ENCODE data around the gene VKORC1. TPM values are rescaled to one million over a fixed set of nuclear protein-coding genes. Genes with fewer than 3 reads are reported as not detected.
A peak's percentile ranks its signal among the peaks of the same experiment; 100 is the strongest.

Gene VKORC1
- total RNA-seq, 1 experiment from 2014 or later = 98.3 TPM

DNA sequence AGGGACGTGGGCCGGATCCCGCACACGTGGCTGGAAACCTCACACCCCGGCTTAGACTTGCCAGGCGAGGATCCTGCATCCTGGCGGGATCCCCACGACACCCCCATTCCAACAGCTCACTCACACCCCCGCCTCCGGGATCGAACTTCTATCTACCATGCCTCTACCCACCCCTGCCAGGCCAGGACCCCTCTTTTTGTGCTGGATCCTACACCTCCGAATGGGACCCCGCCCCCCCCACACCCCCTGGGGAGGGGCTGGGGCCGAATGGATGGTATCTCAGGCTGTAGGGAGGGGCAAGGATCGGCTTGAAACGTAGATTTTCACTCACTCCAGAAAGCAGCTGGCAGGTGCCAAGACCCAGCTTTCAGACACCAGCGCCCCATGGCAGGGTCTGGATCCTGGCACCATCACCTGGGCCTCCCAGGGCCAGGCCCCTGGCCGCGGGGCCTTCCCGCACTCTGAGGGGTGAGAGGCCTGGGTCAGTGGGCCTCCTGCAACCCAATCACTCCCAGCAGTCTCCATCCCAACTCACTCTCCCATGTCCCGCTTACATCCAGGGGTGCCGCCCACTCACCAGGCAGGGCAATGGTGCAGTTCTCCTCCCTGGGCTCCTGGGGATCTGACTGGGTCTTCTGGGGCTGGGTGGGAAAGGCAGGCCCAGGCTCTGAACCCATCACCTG, 48.6 kb upstream of the VKORC1 start:
- TF ChIP-seq, protein P1, sequence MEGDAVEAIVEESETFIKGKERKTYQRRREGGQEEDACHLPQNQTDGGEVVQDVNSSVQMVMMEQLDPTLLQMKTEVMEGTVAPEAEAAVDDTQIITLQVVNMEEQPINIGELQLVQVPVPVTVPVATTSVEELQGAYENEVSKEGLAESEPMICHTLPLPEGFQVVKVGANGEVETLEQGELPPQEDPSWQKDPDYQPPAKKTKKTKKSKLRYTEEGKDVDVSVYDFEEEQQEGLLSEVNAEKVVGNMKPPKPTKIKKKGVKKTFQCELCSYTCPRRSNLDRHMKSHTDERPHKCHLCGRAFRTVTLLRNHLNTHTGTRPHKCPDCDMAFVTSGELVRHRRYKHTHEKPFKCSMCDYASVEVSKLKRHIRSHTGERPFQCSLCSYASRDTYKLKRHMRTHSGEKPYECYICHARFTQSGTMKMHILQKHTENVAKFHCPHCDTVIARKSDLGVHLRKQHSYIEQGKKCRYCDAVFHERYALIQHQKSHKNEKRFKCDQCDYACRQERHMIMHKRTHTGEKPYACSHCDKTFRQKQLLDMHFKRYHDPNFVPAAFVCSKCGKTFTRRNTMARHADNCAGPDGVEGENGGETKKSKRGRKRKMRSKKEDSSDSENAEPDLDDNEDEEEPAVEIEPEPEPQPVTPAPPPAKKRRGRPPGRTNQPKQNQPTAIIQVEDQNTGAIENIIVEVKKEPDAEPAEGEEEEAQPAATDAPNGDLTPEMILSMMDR (conservative IDR thresholded peaks at IDR 0.05; ENCODE audit: low read depth, low read length) = no peak
- TF ChIP-seq EZH2 (IDR thresholded peaks at IDR 0.05; ENCODE audit: borderline replicate concordance, low read depth, low read length, poor library complexity, severe bottlenecking) = no peak
- no TSS peak for BruUV-seq (replicated peaks)
- Histone ChIP-seq H3K9me3 (ENCODE audit: low read depth, low read length, poor library complexity, severe bottlenecking) (no peaks in the 10 kb centered on the region), H3K27me3 (replicated peaks; ENCODE audit: insufficient read depth, low read depth, low read length, poor library complexity) (no peaks in the 10 kb centered on the region), H3K27ac (ENCODE audit: low read depth, low read length, poor library complexity, severe bottlenecking) (peak overlapping the region; percentile 69), H3K4me1 (ENCODE audit: insufficient read depth, low read length, poor library complexity, severe bottlenecking) (peaks cover 11% of the 10 kb centered on the region), H3K4me3 (ENCODE audit: low read depth, low read length, poor library complexity, severe bottlenecking) (peak overlapping the region; percentile 45), H3K36me3 (ENCODE audit: insufficient read depth, low read length, poor library complexity, severe bottlenecking) (no peaks in the 10 kb centered on the region)
- intact Hi-C loops (cut with micrococcal nuclease; ENCODE audit: unreplicated experiment) = loop anchor here (2.0 to 10.0 kb wide), 3 partner anchors 26 to 188 kb away; partner anchors contain the start of genes KAT8 and SETD1A
- CTCF ChIA-PET = interaction anchor here (0.5 to 1.6 kb wide), 8 partner anchors 8 to 449 kb away, joined by 3 to 16 read pairs (median 6); partner anchors contain the start of genes HSD3B7, KAT8, ZNF646 and ZNF668
- POLR2A ChIA-PET (ENCODE audit: low non-redundant PET) = interaction anchor here (1.4 kb wide), 1 partner anchor 37 kb away, joined by 8 read pairs; the partner anchor contains the start of gene FUS
- no peak for DNase-seq (ENCODE audit: low spot score)

DNA sequence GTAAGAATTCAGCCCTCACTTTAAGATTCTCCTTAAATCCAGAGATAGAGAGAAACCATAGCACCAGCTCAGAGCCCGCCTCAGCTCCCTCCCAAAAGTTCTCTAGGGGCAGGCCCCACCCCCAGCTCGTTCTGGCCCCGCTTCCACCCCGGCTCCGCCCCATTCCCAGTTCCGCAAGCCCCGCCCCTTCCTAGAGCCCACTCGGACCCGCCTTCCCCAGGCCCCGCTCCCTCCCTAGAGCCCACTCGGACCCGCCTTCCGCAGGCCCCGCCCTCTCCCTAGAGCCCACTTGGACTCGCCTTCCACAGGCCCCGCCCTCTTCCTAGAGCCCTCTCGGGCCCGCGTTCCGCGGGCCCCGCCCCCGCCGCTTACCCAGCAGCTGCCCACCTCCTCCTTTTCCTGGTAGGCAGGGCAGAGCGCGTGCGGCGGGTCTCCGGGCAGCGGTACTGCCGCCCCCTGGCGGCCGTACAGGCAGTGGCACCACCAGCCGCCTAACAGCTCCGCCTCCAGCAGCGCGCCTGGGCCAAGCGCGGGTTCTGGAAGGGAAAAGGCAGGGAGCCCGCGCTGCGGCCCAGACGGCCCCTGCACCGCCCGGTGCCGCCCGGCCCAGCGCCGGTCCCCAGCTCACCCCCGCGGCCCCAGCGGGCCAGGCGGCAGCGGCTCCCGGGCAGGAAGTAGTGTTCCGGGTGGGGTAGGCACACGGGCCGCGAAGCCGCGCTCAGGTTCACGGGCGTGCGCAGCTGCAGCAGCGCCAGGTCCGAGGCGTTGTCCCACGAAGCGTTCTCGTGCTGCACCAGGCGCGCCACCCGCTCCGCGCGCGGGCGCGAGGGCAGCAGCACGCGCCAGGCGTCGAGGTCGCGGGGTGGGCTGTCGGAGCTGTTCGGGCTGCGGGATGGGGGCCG, 47.8 kb upstream of the VKORC1 start:
- peak overlapping the region; percentile 75 for H3K27ac ChIP-seq (ENCODE audit: low read depth, low read length, poor library complexity, severe bottlenecking)
- DNase-seq (ENCODE audit: low spot score) = peak; percentile 99

More for the DNA sequence above, 47.8 kb upstream of the VKORC1 start:
- Histone ChIP-seq H3K4me3 (ENCODE audit: low read depth, low read length, poor library complexity, severe bottlenecking) (peak overlapping the region; percentile 45), H3K9me3 (ENCODE audit: low read depth, low read length, poor library complexity, severe bottlenecking) (no peaks in the 10 kb centered on the region), H3K27me3 (replicated peaks; ENCODE audit: insufficient read depth, low read depth, low read length, poor library complexity) (no peaks in the 10 kb centered on the region), H3K36me3 (ENCODE audit: insufficient read depth, low read length, poor library complexity, severe bottlenecking) (no peaks in the 10 kb centered on the region), H3K4me1 (ENCODE audit: insufficient read depth, low read length, poor library complexity, severe bottlenecking) (peaks cover 11% of the 10 kb centered on the region)
- no TSS peak for BruUV-seq (replicated peaks)
- TF ChIP-seq, protein P1 (conservative IDR thresholded peaks at IDR 0.05; ENCODE audit: low read depth, low read length) = peak; percentile 97
- no peak for TF ChIP-seq EZH2 (IDR thresholded peaks at IDR 0.05; ENCODE audit: borderline replicate concordance, low read depth, low read length, poor library complexity, severe bottlenecking)
- POLR2A ChIA-PET (ENCODE audit: low non-redundant PET) = interaction anchor here (0.6 to 1.4 kb wide), 7 partner anchors 13 to 1077 kb away, joined by 3 to 23 read pairs (median 5); partner anchors contain the start of genes ALDOA, ARMC5, FUS and KAT8
- CTCF ChIA-PET = interaction anchor here (0.6 to 1.6 kb wide), 12 partner anchors 25 to 448 kb away, joined by 3 to 16 read pairs (median 3); partner anchors contain the start of genes HSD3B7, KAT8, ZNF646 and ZNF668
- intact Hi-C loops (cut with micrococcal nuclease; ENCODE audit: unreplicated experiment) = loop anchor here (1.0 to 10.0 kb wide), 4 partner anchors 26 to 188 kb away; partner anchors contain the start of genes KAT8, SETD1A, ZNF646 and ZNF668

Data from A673 (cell line).